ENCODE data around the gene NRXN3.

DNA sequence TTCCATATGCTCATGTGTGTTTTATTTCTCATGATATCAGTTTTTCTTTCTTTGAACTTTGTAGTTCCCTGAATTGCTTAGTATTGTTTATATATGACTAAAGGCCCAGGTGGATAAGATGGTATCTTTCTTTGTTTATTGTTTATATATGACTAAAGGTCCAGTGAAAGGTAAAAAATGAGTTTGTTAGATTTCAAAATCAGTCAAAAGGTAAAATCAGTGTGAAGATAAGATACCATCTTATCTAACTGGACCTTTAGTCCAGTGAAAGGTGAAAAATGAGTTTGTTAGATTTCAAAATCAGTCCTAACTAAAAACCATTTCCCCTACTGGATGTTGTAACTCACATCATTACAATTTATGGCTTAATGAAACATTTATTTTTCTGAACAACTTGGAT lies 1150.9 kb downstream of the NRXN3 start:
- no peak for TF ChIP-seq POLR2A (IDR thresholded peaks at IDR 0.05)
- TF ChIP-seq, protein P1, sequence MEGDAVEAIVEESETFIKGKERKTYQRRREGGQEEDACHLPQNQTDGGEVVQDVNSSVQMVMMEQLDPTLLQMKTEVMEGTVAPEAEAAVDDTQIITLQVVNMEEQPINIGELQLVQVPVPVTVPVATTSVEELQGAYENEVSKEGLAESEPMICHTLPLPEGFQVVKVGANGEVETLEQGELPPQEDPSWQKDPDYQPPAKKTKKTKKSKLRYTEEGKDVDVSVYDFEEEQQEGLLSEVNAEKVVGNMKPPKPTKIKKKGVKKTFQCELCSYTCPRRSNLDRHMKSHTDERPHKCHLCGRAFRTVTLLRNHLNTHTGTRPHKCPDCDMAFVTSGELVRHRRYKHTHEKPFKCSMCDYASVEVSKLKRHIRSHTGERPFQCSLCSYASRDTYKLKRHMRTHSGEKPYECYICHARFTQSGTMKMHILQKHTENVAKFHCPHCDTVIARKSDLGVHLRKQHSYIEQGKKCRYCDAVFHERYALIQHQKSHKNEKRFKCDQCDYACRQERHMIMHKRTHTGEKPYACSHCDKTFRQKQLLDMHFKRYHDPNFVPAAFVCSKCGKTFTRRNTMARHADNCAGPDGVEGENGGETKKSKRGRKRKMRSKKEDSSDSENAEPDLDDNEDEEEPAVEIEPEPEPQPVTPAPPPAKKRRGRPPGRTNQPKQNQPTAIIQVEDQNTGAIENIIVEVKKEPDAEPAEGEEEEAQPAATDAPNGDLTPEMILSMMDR (IDR thresholded peaks at IDR 0.05) = no peak
